Caco-2 (cell line): ENCODE data around the gene ASPG. TPM values are rescaled to one million over a fixed set of nuclear protein-coding genes. Genes with fewer than 3 reads are reported as not detected.

Experiments used
- BruUV-seq: library from RNA; stranded (reverse); fragments of 400-500 nt; replicated peaks from 2 replicates; lab custom pipeline; 2021; lab: Mats Ljungman, UMichigan
- CTCF ChIA-PET: fragments of 300-600 bp; sonication (Branson Sonifier 250); formaldehyde crosslinking; loops from one replicate; lab custom pipeline; 2022; ENCODE audit warnings: antibody characterized with exemption; lab: Charles Lee
- POLR2A ChIA-PET: fragments of 300-600 bp; sonication (Branson Sonifier 250); formaldehyde crosslinking; loops from one replicate; lab custom pipeline; 2022; ENCODE audit warnings: antibody characterized with exemption; lab: Charles Lee
- DNase-seq, 2 experiments: peaks; one replicate each; pipeline versions ENCODE4 v3.0.0 to v3.0.0-alpha.2; 2020 to 2022
- H3K27me3 ChIP-seq: replicated peaks from 2 replicates; pipeline ENCODE4 v1.6.0; 2011; ENCODE audit warnings: low read length; ENCODE audit not compliant: control insufficient read depth, insufficient read depth
- H3K36me3 ChIP-seq: 2 replicates; pipeline ENCODE4 v1.5.1; 2011; ENCODE audit warnings: low read length; ENCODE audit not compliant: control insufficient read depth, insufficient read depth
- H3K4me1 ChIP-seq: fragments of 250-450 bp; sonication (Bioruptor Pico); 2 replicates; pipeline ENCODE4 v1.5.1; 2020; ENCODE audit warnings: mild to moderate bottlenecking
- H3K4me3 ChIP-seq: 2 replicates; pipeline ENCODE4 v1.5.1; 2011; ENCODE audit warnings: low read depth, mild to moderate bottlenecking, control low read depth, low read length
- H3K9me3 ChIP-seq: fragments of 250-450 bp; sonication (Bioruptor Pico); 2 replicates; pipeline ENCODE4 v1.5.1; 2020; ENCODE audit warnings: mild to moderate bottlenecking, moderate library complexity
- H3K27ac Mint-ChIP-seq: one replicate; pipeline ENCODE4 v1.8.0; 2022; ENCODE audit warnings: mixed read lengths; ENCODE audit not compliant: unreplicated experiment
- H3K27me3 Mint-ChIP-seq: one replicate; pipeline ENCODE4 v1.8.0; 2022; ENCODE audit warnings: mixed read lengths; ENCODE audit not compliant: insufficient read depth, unreplicated experiment
- H3K36me3 Mint-ChIP-seq: one replicate; pipeline ENCODE4 v1.8.0; 2022; ENCODE audit warnings: mild to moderate bottlenecking, mixed read lengths; ENCODE audit not compliant: insufficient read depth, unreplicated experiment
- H3K4me1 Mint-ChIP-seq: one replicate; pipeline ENCODE4 v1.8.0; 2022; ENCODE audit warnings: low read depth, mixed read lengths; ENCODE audit not compliant: unreplicated experiment
- H3K4me3 Mint-ChIP-seq: one replicate; pipeline ENCODE4 v1.8.0; 2022; ENCODE audit warnings: mild to moderate bottlenecking, moderate library complexity, mixed read lengths; ENCODE audit not compliant: unreplicated experiment
- H3K9me3 Mint-ChIP-seq: one replicate; pipeline ENCODE4 v1.8.0; 2022; ENCODE audit warnings: mixed read lengths; ENCODE audit not compliant: unreplicated experiment
- intact Hi-C: fragments of 100-400 bp; cut with micrococcal nuclease; formaldehyde crosslinking; loops from one replicate; pipeline ENCODE4 v1.10.0; 2022; ENCODE audit not compliant: unreplicated experiment
- total RNA-seq: library from RNA; stranded (reverse); gene quantifications from 2 replicates; pipeline ENCODE4 v1.2.3, GENCODE V29; 2022
- TF ChIP-seq, protein P1 (sequence below), 2 experiments: fragments of 200-600 bp in 1 of 2; IDR thresholded peaks; 1 replicate in 1 of 2; 2 replicates in 1 of 2; pipeline versions ENCODE4 v1.5.1 to v1.8.0; 2011 to 2022; ENCODE audit warnings: antibody characterized with exemption in 1 of 2, control low read depth in 1 of 2, inconsistent platforms in 1 of 2, low read depth in 1 of 2, low read length in 1 of 2, mild to moderate bottlenecking in 1 of 2, moderate library complexity in 1 of 2; ENCODE audit not compliant: insufficient read depth in 1 of 2, severe bottlenecking in 1 of 2, unreplicated experiment in 1 of 2

Gene ASPG
- total RNA-seq, 1 experiment from 2014 or later = not detected

DNA sequence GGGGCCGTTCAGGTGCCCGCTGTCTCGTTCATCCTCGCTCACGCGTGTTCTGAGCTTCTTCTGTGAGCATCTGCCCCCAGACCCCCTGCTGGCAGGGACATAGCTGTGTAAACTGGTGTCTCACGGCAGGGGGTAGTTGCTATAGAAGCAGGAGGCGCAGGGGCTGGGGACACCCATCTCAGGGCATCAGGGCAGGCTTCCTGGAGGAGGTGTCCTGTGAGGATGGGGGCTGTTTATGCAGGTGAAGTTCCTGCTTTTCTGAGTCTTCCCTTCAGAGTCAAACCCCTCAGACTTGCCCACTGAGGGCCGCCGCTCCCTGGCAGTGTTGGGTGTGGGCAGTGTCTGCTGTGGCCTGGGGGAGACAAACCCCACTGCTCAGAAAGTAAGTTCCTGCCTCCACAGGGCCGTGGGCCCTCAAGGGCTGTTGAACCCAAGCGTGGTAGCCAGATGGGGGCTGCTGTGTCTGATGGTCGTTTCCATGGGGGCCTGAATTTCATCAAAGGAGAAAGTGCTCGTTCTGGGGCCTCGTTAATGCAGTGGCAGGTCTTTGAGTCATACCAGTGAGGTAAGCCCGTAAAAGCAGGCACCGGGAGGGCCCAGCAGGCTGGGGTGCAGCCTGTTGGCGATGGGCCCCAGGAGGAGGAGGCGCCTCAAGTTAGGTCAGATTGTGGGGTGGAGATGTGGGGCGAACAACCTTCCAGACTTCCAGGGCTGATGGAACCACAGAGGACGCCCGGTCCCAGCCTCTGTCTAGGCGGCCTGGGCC, 76.3 kb downstream of the ASPG start:
- H3K36me3 Mint-ChIP-seq = no peaks in the 10 kb centered on the region
- Histone ChIP-seq H3K4me1 (no peaks in the 10 kb centered on the region), H3K27me3 (no peaks in the 10 kb centered on the region; the same call in 1 of the 2 replicates), H3K36me3 (no peaks in the 10 kb centered on the region), H3K9me3 (no peaks in the 10 kb centered on the region), H3K4me3 (no peak overlapping the region)
- no peaks in the 10 kb centered on the region for H3K4me1 Mint-ChIP-seq
- TF ChIP-seq, protein P1, sequence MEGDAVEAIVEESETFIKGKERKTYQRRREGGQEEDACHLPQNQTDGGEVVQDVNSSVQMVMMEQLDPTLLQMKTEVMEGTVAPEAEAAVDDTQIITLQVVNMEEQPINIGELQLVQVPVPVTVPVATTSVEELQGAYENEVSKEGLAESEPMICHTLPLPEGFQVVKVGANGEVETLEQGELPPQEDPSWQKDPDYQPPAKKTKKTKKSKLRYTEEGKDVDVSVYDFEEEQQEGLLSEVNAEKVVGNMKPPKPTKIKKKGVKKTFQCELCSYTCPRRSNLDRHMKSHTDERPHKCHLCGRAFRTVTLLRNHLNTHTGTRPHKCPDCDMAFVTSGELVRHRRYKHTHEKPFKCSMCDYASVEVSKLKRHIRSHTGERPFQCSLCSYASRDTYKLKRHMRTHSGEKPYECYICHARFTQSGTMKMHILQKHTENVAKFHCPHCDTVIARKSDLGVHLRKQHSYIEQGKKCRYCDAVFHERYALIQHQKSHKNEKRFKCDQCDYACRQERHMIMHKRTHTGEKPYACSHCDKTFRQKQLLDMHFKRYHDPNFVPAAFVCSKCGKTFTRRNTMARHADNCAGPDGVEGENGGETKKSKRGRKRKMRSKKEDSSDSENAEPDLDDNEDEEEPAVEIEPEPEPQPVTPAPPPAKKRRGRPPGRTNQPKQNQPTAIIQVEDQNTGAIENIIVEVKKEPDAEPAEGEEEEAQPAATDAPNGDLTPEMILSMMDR (IDR thresholded peaks at IDR 0.05; ENCODE audit: insufficient read depth in 1 of 2, low read depth in 1 of 2, low read length in 1 of 2, severe bottlenecking in 1 of 2, unreplicated experiment in 1 of 2) = no peak
- intact Hi-C loops = no loop called here
- ChIA-PET CTCF (no interaction called here), POLR2A (no interaction called here)
- no peaks in the 10 kb centered on the region for H3K9me3 Mint-ChIP-seq
- H3K4me3 Mint-ChIP-seq = no peak overlapping the region
- BruUV-seq = no TSS peak
- peaks cover 3% of the 10 kb centered on the region for H3K27me3 Mint-ChIP-seq
- no peak overlapping the region for H3K27ac Mint-ChIP-seq
- DNase-seq = no peak

DNA sequence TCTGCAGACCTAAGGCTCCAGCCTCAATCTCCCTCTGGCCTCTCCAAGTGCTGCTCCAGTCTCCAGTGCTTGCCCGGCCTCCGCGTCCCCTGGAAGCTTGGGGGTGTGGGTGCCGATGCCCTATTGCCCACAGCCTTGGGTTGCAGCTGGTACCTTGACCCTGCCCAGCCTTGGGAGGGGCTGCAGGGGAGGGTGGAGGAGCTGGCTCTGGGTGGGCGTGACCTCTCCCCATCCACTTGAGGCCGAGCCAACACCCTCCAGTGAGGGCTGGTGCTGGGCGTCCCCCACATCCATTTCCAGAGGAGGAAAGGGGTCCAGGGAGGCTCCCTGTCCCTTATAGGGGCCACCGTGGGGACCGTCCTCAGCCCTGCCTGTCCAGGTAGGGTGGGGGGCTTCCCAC, 77.0 kb downstream of the ASPG start:
- POLR2A ChIA-PET = no interaction called here
- no peaks in the 10 kb centered on the region for H3K4me1 ChIP-seq
- peaks cover 3% of the 10 kb centered on the region for H3K27me3 Mint-ChIP-seq
- no peak overlapping the region for H3K27ac Mint-ChIP-seq
- H3K4me3 ChIP-seq = no peak overlapping the region
- no peaks in the 10 kb centered on the region for H3K36me3 Mint-ChIP-seq
- no peaks in the 10 kb centered on the region; the same call in 1 of the 2 replicates for H3K27me3 ChIP-seq
- intact Hi-C loops = no loop called here
- H3K36me3 ChIP-seq = no peaks in the 10 kb centered on the region
- CTCF ChIA-PET = interaction anchor here (0.6 kb wide), 1 partner anchor 75 kb away, joined by 4 read pairs; no protein-coding TSS in a partner anchor
- H3K4me3 Mint-ChIP-seq = no peak overlapping the region
- no peaks in the 10 kb centered on the region for H3K9me3 ChIP-seq
- H3K4me1 Mint-ChIP-seq = no peaks in the 10 kb centered on the region
- TF ChIP-seq, protein P1 (IDR thresholded peaks at IDR 0.05; ENCODE audit: insufficient read depth in 1 of 2, low read depth in 1 of 2, low read length in 1 of 2, severe bottlenecking in 1 of 2, unreplicated experiment in 1 of 2) = no peak
- H3K9me3 Mint-ChIP-seq = no peaks in the 10 kb centered on the region
- no TSS peak for BruUV-seq
- DNase-seq = no peak

DNA sequence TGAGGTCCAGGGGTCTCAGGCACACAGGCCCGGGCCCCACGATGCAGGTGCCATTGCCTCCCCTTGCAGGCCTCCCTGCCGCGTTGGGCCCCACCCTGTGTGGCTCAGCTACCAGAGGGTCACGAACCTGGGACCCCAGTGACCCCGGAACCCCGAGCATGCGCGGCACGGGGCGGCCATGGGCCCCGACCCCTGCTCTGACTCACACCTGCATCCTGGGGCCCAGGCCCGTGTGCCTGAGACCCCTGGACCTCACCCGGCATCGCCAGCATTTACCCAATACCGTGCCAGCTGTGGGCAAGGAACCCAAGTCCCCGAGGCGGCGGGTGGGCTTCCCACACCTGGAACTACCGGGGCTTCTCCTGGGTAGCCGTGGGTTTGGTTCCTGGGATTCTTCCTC, 78.0 kb downstream of the ASPG start:
- Histone ChIP-seq H3K27me3 (no peaks in the 10 kb centered on the region; the same call in 1 of the 2 replicates), H3K4me3 (no peak overlapping the region), H3K9me3 (no peaks in the 10 kb centered on the region), H3K4me1 (no peaks in the 10 kb centered on the region), H3K36me3 (no peaks in the 10 kb centered on the region)
- H3K27ac Mint-ChIP-seq = no peak overlapping the region
- peaks cover 3% of the 10 kb centered on the region for H3K27me3 Mint-ChIP-seq
- H3K4me1 Mint-ChIP-seq = no peaks in the 10 kb centered on the region
- DNase-seq = no peak
- POLR2A ChIA-PET = no interaction called here
- H3K36me3 Mint-ChIP-seq = no peaks in the 10 kb centered on the region
- BruUV-seq = no TSS peak
- intact Hi-C loops = no loop called here
- CTCF ChIA-PET = no interaction called here
- TF ChIP-seq, protein P1 (IDR thresholded peaks at IDR 0.05; ENCODE audit: insufficient read depth in 1 of 2, low read depth in 1 of 2, low read length in 1 of 2, severe bottlenecking in 1 of 2, unreplicated experiment in 1 of 2) = no peak
- H3K9me3 Mint-ChIP-seq = no peaks in the 10 kb centered on the region
- H3K4me3 Mint-ChIP-seq = no peak overlapping the region
